ENCODE results near the gene EXOC5. TPM values are rescaled to one million over a fixed set of nuclear protein-coding genes. Genes with fewer than 3 reads are reported as not detected.

EXOC5 gene, protein sequence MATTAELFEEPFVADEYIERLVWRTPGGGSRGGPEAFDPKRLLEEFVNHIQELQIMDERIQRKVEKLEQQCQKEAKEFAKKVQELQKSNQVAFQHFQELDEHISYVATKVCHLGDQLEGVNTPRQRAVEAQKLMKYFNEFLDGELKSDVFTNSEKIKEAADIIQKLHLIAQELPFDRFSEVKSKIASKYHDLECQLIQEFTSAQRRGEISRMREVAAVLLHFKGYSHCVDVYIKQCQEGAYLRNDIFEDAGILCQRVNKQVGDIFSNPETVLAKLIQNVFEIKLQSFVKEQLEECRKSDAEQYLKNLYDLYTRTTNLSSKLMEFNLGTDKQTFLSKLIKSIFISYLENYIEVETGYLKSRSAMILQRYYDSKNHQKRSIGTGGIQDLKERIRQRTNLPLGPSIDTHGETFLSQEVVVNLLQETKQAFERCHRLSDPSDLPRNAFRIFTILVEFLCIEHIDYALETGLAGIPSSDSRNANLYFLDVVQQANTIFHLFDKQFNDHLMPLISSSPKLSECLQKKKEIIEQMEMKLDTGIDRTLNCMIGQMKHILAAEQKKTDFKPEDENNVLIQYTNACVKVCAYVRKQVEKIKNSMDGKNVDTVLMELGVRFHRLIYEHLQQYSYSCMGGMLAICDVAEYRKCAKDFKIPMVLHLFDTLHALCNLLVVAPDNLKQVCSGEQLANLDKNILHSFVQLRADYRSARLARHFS
- total RNA-seq (10 to 100 TPM; 28.3 to 45.1 (median 36.3) TPM), total RNA-seq (48.5 to 191 (median 83.7) reads per million in 29 experiments)
- total RNA-seq (2013): 47.8 TPM

DNA sequence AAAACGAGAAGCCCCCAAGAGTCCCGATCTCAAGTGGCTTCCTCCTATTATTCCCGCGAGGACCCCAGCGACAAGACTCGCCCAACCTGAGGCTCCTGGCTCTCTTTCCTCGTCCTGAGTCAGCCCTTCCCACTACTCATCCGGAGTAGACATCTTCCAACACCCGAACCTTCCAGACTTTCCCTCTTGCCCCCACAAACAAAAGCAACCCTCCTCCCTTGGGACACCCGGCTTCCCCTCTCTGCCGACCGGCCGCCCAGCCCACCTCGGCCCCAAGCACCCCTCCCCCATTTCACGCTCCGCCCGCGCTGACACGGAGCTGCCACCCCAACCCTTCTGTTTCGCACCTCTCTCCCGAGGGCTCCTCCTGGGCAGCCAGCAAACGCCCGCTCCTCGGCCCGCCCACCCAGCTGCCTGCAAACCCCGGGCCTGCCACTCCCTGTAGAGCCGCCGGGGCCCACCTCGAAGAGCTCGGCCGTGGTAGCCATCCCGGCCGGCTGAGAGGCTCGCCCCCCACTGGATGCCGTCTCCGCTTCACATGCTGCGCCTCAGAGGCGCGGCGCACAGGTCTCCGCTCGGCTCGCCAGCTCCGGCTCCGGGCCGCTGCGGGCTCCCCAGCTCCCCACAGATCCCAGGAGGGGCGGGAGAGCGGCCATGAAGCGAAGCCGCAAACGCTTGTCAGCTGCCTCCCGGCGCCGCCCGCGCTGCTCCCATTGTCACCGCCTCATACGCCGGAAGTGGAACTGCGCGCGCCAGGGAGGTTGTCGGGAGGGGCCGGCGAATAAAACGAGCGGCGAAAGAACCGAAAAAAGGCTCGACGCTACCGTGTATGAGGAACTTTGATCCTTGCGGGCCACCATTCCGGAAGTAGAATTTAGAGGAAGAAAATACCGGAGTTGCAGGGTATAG lies at the start of gene EXOC5, which contains the start of gene AP5M1:
Gene EXOC5 (minus strand): TSS at position 745 of the 909 bp plus-strand sequence. CDS start 257 bp downstream, at position 488.
Gene AP5M1 (plus strand): TSS at position 811 of the 909 bp plus-strand sequence. CDS start 344 bp downstream, outside the sequence.
- Histone ChIP-seq H3K9me3 (no peaks in the 10 kb centered on the region), H3K4me1 (ENCODE audit: control insufficient read depth in 1 of 2, extremely low read depth in 1 of 2, insufficient read depth in 2 of 2, low read length in 2 of 2) (peaks cover 15 to 16% of the 10 kb centered on the region in 2 experiments), H3K36me3 (ENCODE audit: control insufficient read depth in 2 of 2, extremely low read depth in 1 of 2, insufficient read depth in 1 of 2, low read length in 1 of 2) (peaks cover 0 to 2% of the 10 kb centered on the region in 2 donors), H3K27ac (ENCODE audit: low read length) (peak within 1 kb of the TSS; percentile 81), H3K4me3 (ENCODE audit: control insufficient read depth in 1 of 2, extremely low read depth in 1 of 2, low read length in 1 of 2) (peak within 1 kb of the TSS; percentile 62 to 92), H3K27me3 (replicated peaks in 1 of 2; ENCODE audit: control insufficient read depth in 2 of 2, extremely low read depth in 1 of 2, insufficient read depth in 2 of 2, low read length in 1 of 2) (no peaks in the 10 kb centered on the region)
- ChIA-PET POLR2A (interaction anchor here (0.6 to 1.4 kb wide), 6 partner anchors 10 to 1145 kb away, joined by 3 to 6 read pairs (median 3); partner anchors contain the start of genes NAA30 (in 1 of the 2) and TMEM260 (in 1 of the 2)), CTCF (interaction anchor here in 1 of 2 donors (0.8 to 1.7 kb wide), 3 partner anchors 9 to 689 kb away, joined by 4 to 9 read pairs (median 5); partner anchors contain the start of gene TMEM260)
- ATAC-seq (replicated peaks in 1 of 4) (peak; percentile 86 to 89 (median 87)), DNase-seq (peak; percentile 80 to 96 (median 90))
- no peaks in the 10 kb centered on the region for H3K9me3 Mint-ChIP-seq
- H3K4me1 Mint-ChIP-seq: peaks cover 71 to 75% (median 72%) of the 10 kb centered on the region in 3 donors
- H3K27me3 Mint-ChIP-seq: no peaks in the 10 kb centered on the region
- peak within 1 kb of the TSS; percentile 99 to 100 for H3K27ac Mint-ChIP-seq
- under 1% methylated on average over 76 of the region's 76 CpGs for WGBS (ENCODE audit: insufficient coverage)
- peaks cover 4% of the 10 kb centered on the region for H3K36me3 Mint-ChIP-seq
- H3K4me3 Mint-ChIP-seq: peak within 1 kb of the TSS; percentile 97 to 100 (median 99)

DNA sequence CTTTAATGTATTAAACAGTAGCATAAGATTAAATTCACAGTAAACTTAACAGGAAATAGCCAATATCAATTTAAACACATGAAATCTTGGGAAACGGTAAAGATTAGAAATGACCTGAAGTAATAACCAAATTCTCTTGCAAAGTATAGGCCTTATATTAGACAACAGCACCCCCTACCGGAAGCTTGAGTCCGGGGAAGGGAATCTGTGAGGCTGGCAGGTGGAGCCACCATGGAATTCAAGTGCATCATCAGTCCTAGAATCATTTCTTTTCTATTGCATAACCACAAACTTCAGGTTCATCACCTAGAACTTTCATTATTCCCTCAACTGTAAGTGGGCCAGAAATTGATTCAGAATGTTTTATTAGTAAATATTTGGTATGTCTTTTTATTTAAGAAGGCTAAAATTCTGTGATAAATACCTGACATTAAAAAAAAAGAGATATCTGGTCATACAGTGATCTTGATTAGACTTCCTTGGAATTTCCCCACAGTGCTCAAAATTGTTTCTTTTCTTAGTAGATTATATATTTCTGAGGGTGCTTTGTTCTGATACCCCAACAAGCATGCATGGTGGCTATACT lies 48.6 kb upstream of the EXOC5 start:
- H3K4me1 Mint-ChIP-seq: peaks cover 3 to 5% (median 4%) of the 10 kb centered on the region in 3 donors
- Histone ChIP-seq H3K27me3 (replicated peaks in 1 of 2; ENCODE audit: control insufficient read depth in 2 of 2, extremely low read depth in 1 of 2, insufficient read depth in 2 of 2, low read length in 1 of 2) (peaks cover 0 to 2% of the 10 kb centered on the region in 2 experiments), H3K36me3 (ENCODE audit: control insufficient read depth in 2 of 2, extremely low read depth in 1 of 2, insufficient read depth in 1 of 2, low read length in 1 of 2) (no peaks in the 10 kb centered on the region), H3K4me3 (ENCODE audit: control insufficient read depth in 1 of 2, extremely low read depth in 1 of 2, low read length in 1 of 2) (no peak overlapping the region), H3K27ac (ENCODE audit: low read length) (no peak overlapping the region), H3K4me1 (ENCODE audit: control insufficient read depth in 1 of 2, extremely low read depth in 1 of 2, insufficient read depth in 2 of 2, low read length in 2 of 2) (no peaks in the 10 kb centered on the region), H3K9me3 (no peaks in the 10 kb centered on the region)
- ChIA-PET POLR2A (interaction anchor here in 1 of 2 donors (0.7 kb wide), 1 partner anchor 727 kb away, joined by 3 read pairs; no protein-coding TSS in a partner anchor), CTCF (interaction anchor here (0.6 to 1.4 kb wide), 8 partner anchors 9 to 828 kb away, joined by 3 to 22 read pairs (median 4); no protein-coding TSS in a partner anchor)
- H3K9me3 Mint-ChIP-seq: peaks cover 0 to 10% (median 4%) of the 10 kb centered on the region in 3 donors
- no peaks in the 10 kb centered on the region for H3K36me3 Mint-ChIP-seq
- no CpG with 5 or more reads among the region's 3 CpGs for WGBS (ENCODE audit: insufficient coverage)
- peaks cover 0 to 2% of the 10 kb centered on the region in 2 donors for H3K27me3 Mint-ChIP-seq
- peak; percentile 30 to 85 (median 58) for DNase-seq
- no peak overlapping the region for H3K4me3 Mint-ChIP-seq
- H3K27ac Mint-ChIP-seq: no peak overlapping the region
- peak; percentile 48 to 64 (median 56) for ATAC-seq (replicated peaks in 1 of 4)

DNA sequence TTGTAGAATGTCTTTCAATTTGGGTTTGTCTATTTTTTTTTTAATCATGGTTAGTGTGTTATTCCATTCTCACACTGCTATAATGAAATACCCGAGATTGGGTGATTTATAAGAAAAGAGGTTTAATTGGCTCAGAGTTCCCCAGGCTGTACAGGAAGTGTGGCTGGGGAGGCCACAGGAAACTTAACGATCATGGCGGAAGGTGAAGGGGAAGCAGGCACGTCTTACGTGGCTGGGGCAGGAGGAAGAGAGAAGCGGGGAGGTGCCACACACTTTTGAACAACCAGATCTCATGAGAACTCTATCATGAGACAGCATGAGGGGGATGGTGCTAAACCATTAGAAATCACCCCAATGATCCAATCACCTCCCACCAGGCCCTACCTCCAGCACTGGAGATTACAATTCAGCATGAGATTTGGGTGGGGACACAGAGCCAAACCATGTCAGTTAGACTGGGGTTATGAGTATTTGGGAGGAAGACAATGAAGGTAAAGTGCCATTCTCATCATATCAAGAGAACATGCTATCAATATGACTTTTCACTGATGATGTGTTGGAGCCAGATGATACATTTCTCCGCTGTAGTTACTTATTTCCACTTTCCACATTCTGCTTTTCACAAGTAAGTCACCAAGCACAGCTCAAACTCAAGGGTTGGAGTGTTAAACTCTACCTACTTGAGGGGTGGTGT lies 45.8 kb upstream of the EXOC5 start:
- ChIA-PET CTCF (interaction anchor here (1.0 to 1.3 kb wide), 4 partner anchors 15 to 840 kb away, joined by 3 to 5 read pairs (median 4); no protein-coding TSS in a partner anchor), POLR2A (interaction anchor here in 1 of 2 donors (0.6 kb wide), 2 partner anchors 122 to 829 kb away, joined by 7 to 10 read pairs; no protein-coding TSS in a partner anchor)
- peaks cover 0 to 2% of the 10 kb centered on the region in 2 experiments for H3K27me3 ChIP-seq (replicated peaks in 1 of 2; ENCODE audit: control insufficient read depth in 2 of 2, extremely low read depth in 1 of 2, insufficient read depth in 2 of 2, low read length in 1 of 2)
- Mint-ChIP-seq H3K9me3 (peaks cover 0 to 10% (median 4%) of the 10 kb centered on the region in 3 donors), H3K36me3 (no peaks in the 10 kb centered on the region), H3K27ac (peak overlapping the region in 1 of 2 donors; percentile 2), H3K27me3 (peaks cover 2 to 4% of the 10 kb centered on the region in 2 donors), H3K4me1 (peaks cover 3 to 5% (median 4%) of the 10 kb centered on the region in 3 donors), H3K4me3 (no peak overlapping the region)
- H3K4me1 ChIP-seq (ENCODE audit: control insufficient read depth in 1 of 2, extremely low read depth in 1 of 2, insufficient read depth in 2 of 2, low read length in 2 of 2): no peaks in the 10 kb centered on the region
- no peaks in the 10 kb centered on the region for H3K36me3 ChIP-seq (ENCODE audit: control insufficient read depth in 2 of 2, extremely low read depth in 1 of 2, insufficient read depth in 1 of 2, low read length in 1 of 2)
- ATAC-seq (replicated peaks in 1 of 4) (no peak), DNase-seq (no peak)
- WGBS (ENCODE audit: insufficient coverage): no CpG with 5 or more reads among the region's 7 CpGs
- H3K4me3 ChIP-seq (ENCODE audit: control insufficient read depth in 1 of 2, extremely low read depth in 1 of 2, low read length in 1 of 2): no peak overlapping the region
- H3K27ac ChIP-seq (ENCODE audit: low read length): no peak overlapping the region
- H3K9me3 ChIP-seq: no peaks in the 10 kb centered on the region

DNA sequence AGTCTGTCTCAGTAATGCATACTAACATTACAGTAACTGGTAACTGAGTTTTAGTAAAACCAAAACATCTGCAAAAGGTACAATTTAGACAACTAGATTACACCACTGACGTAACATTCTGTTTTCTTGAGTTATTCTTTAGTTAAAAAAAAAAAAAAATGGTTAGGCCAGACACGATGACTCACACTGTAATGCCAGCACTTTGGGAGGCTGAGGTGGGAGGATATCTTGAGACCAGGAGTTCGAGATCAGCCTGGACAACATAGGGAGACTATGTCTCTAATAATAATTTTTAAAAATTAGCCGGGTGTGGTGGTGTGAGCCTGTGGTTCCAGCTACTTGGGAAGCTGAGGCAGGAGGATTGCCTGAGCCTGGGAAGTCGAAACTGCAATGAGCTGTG lies 34.2 kb upstream of the EXOC5 start:
- Mint-ChIP-seq H3K4me1 (no peaks in the 10 kb centered on the region), H3K4me3 (no peak overlapping the region), H3K9me3 (no peaks in the 10 kb centered on the region), H3K36me3 (no peaks in the 10 kb centered on the region), H3K27me3 (peaks cover 14 to 16% of the 10 kb centered on the region in 2 donors), H3K27ac (no peak overlapping the region)
- ATAC-seq (replicated peaks in 1 of 4) (no peak), DNase-seq (no peak)
- ChIA-PET POLR2A (no interaction called here), CTCF (interaction anchor here in 1 of 2 donors (1.0 kb wide), 1 partner anchor 822 kb away, joined by 3 read pairs; no protein-coding TSS in a partner anchor)
- Histone ChIP-seq H3K36me3 (ENCODE audit: control insufficient read depth in 2 of 2, extremely low read depth in 1 of 2, insufficient read depth in 1 of 2, low read length in 1 of 2) (no peaks in the 10 kb centered on the region), H3K27me3 (replicated peaks in 1 of 2; ENCODE audit: control insufficient read depth in 2 of 2, extremely low read depth in 1 of 2, insufficient read depth in 2 of 2, low read length in 1 of 2) (peaks cover 0 to 2% of the 10 kb centered on the region in 2 experiments), H3K4me3 (ENCODE audit: control insufficient read depth in 1 of 2, extremely low read depth in 1 of 2, low read length in 1 of 2) (no peak overlapping the region), H3K9me3 (no peaks in the 10 kb centered on the region), H3K4me1 (ENCODE audit: control insufficient read depth in 1 of 2, extremely low read depth in 1 of 2, insufficient read depth in 2 of 2, low read length in 2 of 2) (no peaks in the 10 kb centered on the region), H3K27ac (ENCODE audit: low read length) (no peak overlapping the region)
- WGBS (ENCODE audit: insufficient coverage): 100% methylated on average over 1 of the region's 5 CpGs

DNA sequence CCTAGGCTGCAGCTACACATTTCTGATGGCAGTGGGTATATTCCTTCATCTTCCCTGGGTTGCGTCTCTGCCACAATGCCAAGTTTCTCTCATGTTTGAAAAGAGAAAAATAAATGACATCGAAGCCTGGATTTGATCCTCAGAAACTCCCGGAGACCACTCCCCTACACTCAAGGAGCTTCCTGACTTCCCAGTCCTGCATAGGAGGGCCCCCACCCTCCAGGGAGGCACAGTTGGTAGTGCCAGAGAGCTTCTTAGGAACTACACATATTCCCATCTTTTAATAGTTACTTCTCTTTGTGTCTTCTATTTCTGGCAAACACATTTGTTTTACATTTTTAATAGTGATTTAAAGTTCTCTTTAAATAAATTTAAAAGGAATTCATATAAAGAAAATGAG lies 30.8 kb upstream of the EXOC5 start:
- Mint-ChIP-seq H3K4me3 (no peak overlapping the region), H3K27ac (no peak overlapping the region), H3K36me3 (peaks cover 3% of the 10 kb centered on the region), H3K9me3 (no peaks in the 10 kb centered on the region), H3K4me1 (no peaks in the 10 kb centered on the region), H3K27me3 (peaks cover 0 to 2% of the 10 kb centered on the region in 2 donors)
- no peak overlapping the region for H3K4me3 ChIP-seq (ENCODE audit: control insufficient read depth in 1 of 2, extremely low read depth in 1 of 2, low read length in 1 of 2)
- no peak overlapping the region for H3K27ac ChIP-seq (ENCODE audit: low read length)
- H3K27me3 ChIP-seq (replicated peaks in 1 of 2; ENCODE audit: control insufficient read depth in 2 of 2, extremely low read depth in 1 of 2, insufficient read depth in 2 of 2, low read length in 1 of 2): peaks cover 0 to 2% of the 10 kb centered on the region in 2 experiments
- no CpG with 5 or more reads among the region's 3 CpGs for WGBS (ENCODE audit: insufficient coverage)
- CTCF ChIA-PET: interaction anchor here in 1 of 2 donors (1.3 kb wide), 2 partner anchors 16 to 18 kb away, joined by 3 to 18 read pairs; no protein-coding TSS in a partner anchor
- H3K36me3 ChIP-seq (ENCODE audit: control insufficient read depth in 2 of 2, extremely low read depth in 1 of 2, insufficient read depth in 1 of 2, low read length in 1 of 2): peaks cover 0 to 3% of the 10 kb centered on the region in 2 donors
- POLR2A ChIA-PET: no interaction called here
- ATAC-seq (replicated peaks in 1 of 4) (no peak), DNase-seq (no peak)
- no peaks in the 10 kb centered on the region for H3K4me1 ChIP-seq (ENCODE audit: control insufficient read depth in 1 of 2, extremely low read depth in 1 of 2, insufficient read depth in 2 of 2, low read length in 2 of 2)
- no peaks in the 10 kb centered on the region for H3K9me3 ChIP-seq

All from T-cell (primary cell).